HepG2 (cell line): Measurements from ENCODE around the gene SUN1. TPM values are rescaled to one million over a fixed set of nuclear protein-coding genes. Genes with fewer than 3 reads are reported as not detected.

Experiments used
- ATAC-seq: fragments of 200-7000 bp; cut with Tn5 transposase; 3 replicates; pipeline ENCODE4 v1.9.1; 2020; ENCODE audit warnings: mild to moderate bottlenecking, moderate library complexity
- BruUV-seq: library from RNA; stranded (reverse); fragments of 400-500 nt; replicated peaks from 2 replicates; lab custom pipeline; 2021; lab: Mats Ljungman, UMichigan
- CTCF ChIA-PET: fragments of 300-600 bp; formaldehyde crosslinking; extraction: SDS; loops from one replicate; lab custom pipeline; 2021; ENCODE audit warnings: low total read pairs, inconsistent platforms, low intra/inter-chr PET ratio; lab: Yijun Ruan, JAX
- POLR2A ChIA-PET: fragments of 350-600 bp; sonication (Branson Sonifier 250); formaldehyde crosslinking; loops from one replicate; lab custom pipeline; 2020; ENCODE audit warnings: antibody characterized with exemption, inconsistent platforms; lab: Yijun Ruan, JAX
- DNase-seq: peaks from one replicate; pipeline ENCODE4 v3.0.0-alpha.2; 2015; ENCODE audit warnings: low spot score
- FAIRE-seq: peaks from 3 replicates; lab custom pipeline; 2011; peaks lifted over from hg19 to GRCh38; lab: Jason Lieb, UNC
- H2AFZ ChIP-seq: one replicate; pipeline ENCODE4 v1.6.1; 2011; ENCODE audit warnings: low read length, inconsistent platforms
- H3K27ac ChIP-seq: fragments of 300-600 bp; 3 replicates; pipeline ENCODE4 v1.8.0; 2011; ENCODE audit warnings: mixed run types, mild to moderate bottlenecking, mixed read lengths, low read length, inconsistent platforms; ENCODE audit not compliant: insufficient read depth; ENCODE audit errors: extremely low read length
- H3K27me3 ChIP-seq, 2 experiments: fragments of 200-600 bp in 1 of 2; 2 replicates in 1 of 2; 3 replicates in 1 of 2; pipeline versions ENCODE4 v1.6.0 to v1.8.0; 2011; ENCODE audit warnings: low read length in 2 of 2, mild to moderate bottlenecking in 2 of 2, moderate library complexity in 2 of 2, inconsistent platforms in 1 of 2; ENCODE audit not compliant: insufficient read depth in 2 of 2, control insufficient read depth in 1 of 2
- H3K36me3 ChIP-seq, 2 experiments: fragments of 200-600 bp in 1 of 2; replicated peaks in 1 of 2; 2 replicates in 1 of 2; 3 replicates in 1 of 2; pipeline versions ENCODE4 v1.5.1 to v1.8.0; 2011; ENCODE audit warnings: low read length in 2 of 2, inconsistent platforms in 1 of 2; ENCODE audit not compliant: insufficient read depth in 2 of 2, control insufficient read depth in 1 of 2
- H3K4me1 ChIP-seq: 2 replicates; pipeline ENCODE4 v1.5.1; 2012; ENCODE audit warnings: low read length, inconsistent platforms; ENCODE audit not compliant: insufficient read depth
- H3K4me2 ChIP-seq: 2 replicates; pipeline ENCODE4 v1.6.0; 2011; ENCODE audit warnings: low read depth, low read length, inconsistent platforms
- H3K4me3 ChIP-seq, 3 experiments: fragments of 200-600 bp in 1 of 3; sonication (generic), shearing (Covaris generic) in 1 of 3; replicated peaks in 1 of 3; 2 replicates each; pipeline ENCODE4 v1.5.1; 2011 to 2016; ENCODE audit warnings: low read length in 3 of 3, inconsistent platforms in 2 of 3, low read depth in 2 of 3, mild to moderate bottlenecking in 2 of 3, control low read depth in 1 of 3, mixed read lengths in 1 of 3; ENCODE audit not compliant: insufficient read depth in 1 of 3
- H3K79me2 ChIP-seq: one replicate; pipeline ENCODE4 v1.6.1; 2011; ENCODE audit warnings: low read length, inconsistent platforms; ENCODE audit not compliant: insufficient read depth
- H3K9ac ChIP-seq: 2 replicates; pipeline ENCODE4 v1.6.0; 2011; ENCODE audit warnings: mild to moderate bottlenecking, low read depth, low read length, inconsistent platforms; ENCODE audit not compliant: insufficient read depth
- H3K9me3 ChIP-seq: 2 replicates; pipeline ENCODE4 v1.5.1; 2012; ENCODE audit warnings: mild to moderate bottlenecking, low read length
- H4K20me1 ChIP-seq: 2 replicates; pipeline ENCODE4 v1.6.0; 2011; ENCODE audit warnings: inconsistent platforms, mild to moderate bottlenecking, low read length, moderate library complexity; ENCODE audit not compliant: insufficient read depth
- CBFB ChIP-seq: sonication (generic); formaldehyde crosslinking; IDR thresholded peaks from 2 replicates; pipeline ENCODE4 v1.4.0; 2020; ENCODE audit warnings: missing genetic modification reagents
- ISL2 ChIP-seq: sonication (generic); formaldehyde crosslinking; IDR thresholded peaks from 2 replicates; pipeline ENCODE4 v1.5.0; 2020; ENCODE audit warnings: missing genetic modification reagents
- JDP2 ChIP-seq: sonication (generic); formaldehyde crosslinking; IDR thresholded peaks from 2 replicates; pipeline ENCODE4 v1.8.1; 2022; ENCODE audit warnings: missing genetic modification reagents, borderline replicate concordance
- JUND ChIP-seq: sonication (generic); formaldehyde crosslinking; IDR thresholded peaks from 2 replicates; pipeline ENCODE4 v1.8.0; 2022; ENCODE audit warnings: mild to moderate bottlenecking, missing genetic modification reagents
- KLF15 ChIP-seq: sonication (generic); formaldehyde crosslinking; IDR thresholded peaks from 2 replicates; pipeline ENCODE4 v1.8.1; 2023; ENCODE audit warnings: borderline replicate concordance, mild to moderate bottlenecking, inconsistent platforms, missing genetic modification reagents, mixed read lengths
- PCBP1 ChIP-seq: fragments of 200-400 bp; formaldehyde crosslinking; IDR thresholded peaks from 2 replicates; pipeline ENCODE4 v1.6.1; 2017; ENCODE audit warnings: mild to moderate bottlenecking, low read depth, low read length, borderline replicate concordance
- SOX6 ChIP-seq, 2 experiments: fragments of 450-650 bp in 1 of 2; sonication (generic) in 1 of 2; formaldehyde crosslinking in 1 of 2; IDR thresholded peaks; 2 replicates each; pipeline versions ENCODE4 v1.4.0 to v1.6.1; 2017 to 2020; ENCODE audit warnings: antibody characterized with exemption in 1 of 2, mild to moderate bottlenecking in 1 of 2, missing genetic modification reagents in 1 of 2
- SUZ12 ChIP-seq: fragments of 150-350 bp; IDR thresholded peaks from 2 replicates; pipeline ENCODE4 v1.6.1; 2014; ENCODE audit warnings: low read depth, low read length
- TBL1XR1 ChIP-seq: fragments of 150-350 bp; IDR thresholded peaks from 2 replicates; pipeline ENCODE4 v1.6.1; 2014; ENCODE audit warnings: borderline replicate concordance, low read length; ENCODE audit not compliant: partially characterized antibody
- TOPORS ChIP-seq: sonication (generic); formaldehyde crosslinking; IDR thresholded peaks from 2 replicates; pipeline ENCODE4 v1.8.0; 2023; ENCODE audit warnings: mild to moderate bottlenecking, missing genetic modification reagents
- TSC22D2 ChIP-seq: sonication (generic); formaldehyde crosslinking; IDR thresholded peaks from 2 replicates; pipeline ENCODE4 v1.5.1; 2020; ENCODE audit warnings: missing genetic modification reagents, mild to moderate bottlenecking, borderline replicate concordance
- ZNF629 ChIP-seq: sonication (generic); formaldehyde crosslinking; conservative IDR thresholded peaks from 2 replicates; pipeline ENCODE4 v1.5.0; 2020; ENCODE audit warnings: missing genetic modification reagents
- ZNF670 ChIP-seq: sonication (generic); formaldehyde crosslinking; IDR thresholded peaks from 2 replicates; pipeline ENCODE4 v1.8.0; 2022; ENCODE audit warnings: mild to moderate bottlenecking, missing genetic modification reagents, borderline replicate concordance
- ZNF766 ChIP-seq: sonication (generic); formaldehyde crosslinking; IDR thresholded peaks from 2 replicates; pipeline ENCODE4 v1.5.0; 2020; ENCODE audit warnings: missing genetic modification reagents, borderline replicate concordance
- ZNF775 ChIP-seq: sonication (generic); formaldehyde crosslinking; IDR thresholded peaks from 2 replicates; pipeline ENCODE4 v1.4.0; 2020; ENCODE audit warnings: missing genetic modification reagents, mild to moderate bottlenecking, moderate library complexity, borderline replicate concordance
- WGBS: methylation state at CpG from one replicate; pipeline ENCODE4 v1.1.6; 2017; ENCODE audit warnings: low lambda C conversion rate; 5-methylcytosine and 5-hydroxymethylcytosine counted together
- in situ Hi-C: cut with HindIII; loops from 2 replicates; pipeline ENCODE4 v1.10.0; 2017; ENCODE audit warnings: low pct_unique_long_range_greater_than_20kb; ENCODE audit not compliant: extremely low pct_ligation_motif_present
- intact Hi-C: fragments of 100-400 bp; cut with micrococcal nuclease; formaldehyde crosslinking; loops from one replicate; pipeline ENCODE4 v1.10.0; 2022; ENCODE audit not compliant: unreplicated experiment
- polyA plus RNA-seq, 8 experiments: library from polyadenylated mRNA; depleted of rRNA in 3 of 8; stranded (reverse) in 7 of 8; unstranded in 1 of 8; fragments of >200 nt; fragmentation: Illumina TruSeq in 4 of 8; extraction: Trizol in 4 of 8; gene quantifications; 2 replicates each; pipeline versions ENCODE4 v1.2.1 to v1.2.3, GENCODE V29; 2011 to 2016; ENCODE audit warnings: low read depth in 4 of 8, missing spikeins in 1 of 8, mixed read lengths in 1 of 8; ENCODE audit not compliant: insufficient read depth in 1 of 8
- total RNA-seq, 5 experiments: library from RNA; depleted of rRNA; stranded (reverse); fragments of >200 nt; fragmentation: Illumina TruSeq; extraction: Trizol; gene quantifications; 2 replicates each; pipeline ENCODE4 v1.2.3, GENCODE V29; 2016; ENCODE audit warnings: low read depth in 1 of 5
- TF ChIP-seq, protein P1 (sequence below): sonication (generic); formaldehyde crosslinking; conservative IDR thresholded peaks from 2 replicates; pipeline ENCODE4 v1.4.0; 2020; ENCODE audit warnings: missing genetic modification reagents
- TF ChIP-seq, protein P2 (sequence below): IDR thresholded peaks from 2 replicates; pipeline ENCODE4 v1.6.1; 2016; ENCODE audit warnings: low read depth, missing genetic modification reagents, missing compliant biosample characterization

Gene SUN1
- total and polyA plus RNA-seq, 2 of the 13 experiments (the other 11 are each of a cell fraction or from before 2014, with no cell fraction given), result 47.0 to 126 TPM

DNA sequence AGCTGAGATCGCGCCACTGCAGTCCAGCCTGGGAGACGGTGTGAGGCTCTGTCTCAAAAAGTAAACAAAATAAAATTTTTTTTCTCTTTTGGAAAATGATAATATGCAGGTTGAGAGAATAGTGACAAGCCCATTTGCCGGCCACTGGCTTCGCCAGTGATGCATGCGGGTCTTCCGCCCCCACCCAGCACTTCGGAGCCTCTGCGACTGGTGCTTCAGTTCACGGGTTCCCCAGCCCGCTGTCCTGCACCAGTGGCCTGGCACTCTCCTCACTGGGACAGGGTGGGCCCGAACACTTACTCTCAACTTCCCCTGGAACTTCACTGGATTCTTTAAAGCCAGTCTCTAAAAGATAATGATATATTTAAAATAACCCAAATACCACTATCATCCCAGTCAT is 2.7 kb downstream of the SUN1 start:
- Histone ChIP-seq H3K79me2 (peaks cover 69% of the 10 kb centered on the region), H3K27me3 (no peaks in the 10 kb centered on the region), H2AFZ (no peak overlapping the region), H3K4me1 (peaks cover 23% of the 10 kb centered on the region), H3K9me3 (no peaks in the 10 kb centered on the region), H3K27ac (no peak overlapping the region), H4K20me1 (peaks cover 8% of the 10 kb centered on the region), H3K36me3 (peaks cover 4 to 19% of the 10 kb centered on the region in 2 experiments; a peak in 4 of 5 replicates), H3K9ac (no peak overlapping the region), H3K4me2 (no peak overlapping the region), H3K4me3 (no peak overlapping the region)
- ChIA-PET POLR2A (no interaction called here), CTCF (no interaction called here)
- FAIRE-seq (no peak), ATAC-seq (no peak), DNase-seq (no peak)
- intact Hi-C loops (no loop called here), in situ Hi-C loops (no loop called here)
- TF ChIP-seq, protein P1, sequence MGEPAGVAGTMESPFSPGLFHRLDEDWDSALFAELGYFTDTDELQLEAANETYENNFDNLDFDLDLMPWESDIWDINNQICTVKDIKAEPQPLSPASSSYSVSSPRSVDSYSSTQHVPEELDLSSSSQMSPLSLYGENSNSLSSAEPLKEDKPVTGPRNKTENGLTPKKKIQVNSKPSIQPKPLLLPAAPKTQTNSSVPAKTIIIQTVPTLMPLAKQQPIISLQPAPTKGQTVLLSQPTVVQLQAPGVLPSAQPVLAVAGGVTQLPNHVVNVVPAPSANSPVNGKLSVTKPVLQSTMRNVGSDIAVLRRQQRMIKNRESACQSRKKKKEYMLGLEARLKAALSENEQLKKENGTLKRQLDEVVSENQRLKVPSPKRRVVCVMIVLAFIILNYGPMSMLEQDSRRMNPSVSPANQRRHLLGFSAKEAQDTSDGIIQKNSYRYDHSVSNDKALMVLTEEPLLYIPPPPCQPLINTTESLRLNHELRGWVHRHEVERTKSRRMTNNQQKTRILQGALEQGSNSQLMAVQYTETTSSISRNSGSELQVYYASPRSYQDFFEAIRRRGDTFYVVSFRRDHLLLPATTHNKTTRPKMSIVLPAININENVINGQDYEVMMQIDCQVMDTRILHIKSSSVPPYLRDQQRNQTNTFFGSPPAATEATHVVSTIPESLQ (CRISPR knock-in tag), result no peak
- TF ChIP-seq PCBP1 (no peak), TOPORS (no peak), TSC22D2 (CRISPR knock-in tag) (no peak), ZNF629 (no peak), TBL1XR1 (no peak), JUND (CRISPR knock-in tag) (no peak), ZNF775 (CRISPR knock-in tag) (no peak), JDP2 (no peak), ISL2 (no peak), SOX6 (IDR thresholded peaks at IDR 0.05) (no peak), SOX6 (CRISPR knock-in tag; IDR thresholded peaks at IDR 0.05) (no peak), ZNF766 (CRISPR knock-in tag) (no peak), CBFB (no peak), KLF15 (CRISPR knock-in tag) (no peak), SUZ12 (no peak), ZNF670 (CRISPR knock-in tag) (no peak)
- TF ChIP-seq, protein P2, sequence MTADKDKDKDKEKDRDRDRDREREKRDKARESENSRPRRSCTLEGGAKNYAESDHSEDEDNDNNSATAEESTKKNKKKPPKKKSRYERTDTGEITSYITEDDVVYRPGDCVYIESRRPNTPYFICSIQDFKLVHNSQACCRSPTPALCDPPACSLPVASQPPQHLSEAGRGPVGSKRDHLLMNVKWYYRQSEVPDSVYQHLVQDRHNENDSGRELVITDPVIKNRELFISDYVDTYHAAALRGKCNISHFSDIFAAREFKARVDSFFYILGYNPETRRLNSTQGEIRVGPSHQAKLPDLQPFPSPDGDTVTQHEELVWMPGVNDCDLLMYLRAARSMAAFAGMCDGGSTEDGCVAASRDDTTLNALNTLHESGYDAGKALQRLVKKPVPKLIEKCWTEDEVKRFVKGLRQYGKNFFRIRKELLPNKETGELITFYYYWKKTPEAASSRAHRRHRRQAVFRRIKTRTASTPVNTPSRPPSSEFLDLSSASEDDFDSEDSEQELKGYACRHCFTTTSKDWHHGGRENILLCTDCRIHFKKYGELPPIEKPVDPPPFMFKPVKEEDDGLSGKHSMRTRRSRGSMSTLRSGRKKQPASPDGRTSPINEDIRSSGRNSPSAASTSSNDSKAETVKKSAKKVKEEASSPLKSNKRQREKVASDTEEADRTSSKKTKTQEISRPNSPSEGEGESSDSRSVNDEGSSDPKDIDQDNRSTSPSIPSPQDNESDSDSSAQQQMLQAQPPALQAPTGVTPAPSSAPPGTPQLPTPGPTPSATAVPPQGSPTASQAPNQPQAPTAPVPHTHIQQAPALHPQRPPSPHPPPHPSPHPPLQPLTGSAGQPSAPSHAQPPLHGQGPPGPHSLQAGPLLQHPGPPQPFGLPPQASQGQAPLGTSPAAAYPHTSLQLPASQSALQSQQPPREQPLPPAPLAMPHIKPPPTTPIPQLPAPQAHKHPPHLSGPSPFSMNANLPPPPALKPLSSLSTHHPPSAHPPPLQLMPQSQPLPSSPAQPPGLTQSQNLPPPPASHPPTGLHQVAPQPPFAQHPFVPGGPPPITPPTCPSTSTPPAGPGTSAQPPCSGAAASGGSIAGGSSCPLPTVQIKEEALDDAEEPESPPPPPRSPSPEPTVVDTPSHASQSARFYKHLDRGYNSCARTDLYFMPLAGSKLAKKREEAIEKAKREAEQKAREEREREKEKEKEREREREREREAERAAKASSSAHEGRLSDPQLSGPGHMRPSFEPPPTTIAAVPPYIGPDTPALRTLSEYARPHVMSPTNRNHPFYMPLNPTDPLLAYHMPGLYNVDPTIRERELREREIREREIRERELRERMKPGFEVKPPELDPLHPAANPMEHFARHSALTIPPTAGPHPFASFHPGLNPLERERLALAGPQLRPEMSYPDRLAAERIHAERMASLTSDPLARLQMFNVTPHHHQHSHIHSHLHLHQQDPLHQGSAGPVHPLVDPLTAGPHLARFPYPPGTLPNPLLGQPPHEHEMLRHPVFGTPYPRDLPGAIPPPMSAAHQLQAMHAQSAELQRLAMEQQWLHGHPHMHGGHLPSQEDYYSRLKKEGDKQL (CRISPR knock-in tag), result no peak
- WGBS, result 98% methylated on average over 11 of the region's 12 CpGs
- BruUV-seq, result no TSS peak
